ENCODE results near the gene GNRH2.
"Not testable (repeated sequence)": the region's sequence is repeated elsewhere in the genome, so short reads cannot be mapped to it uniquely, and the experiment has no call there.

The GNRH2 gene

GRCh38 chr20:3073251-3073643 is 29.8 kb downstream of the GNRH2 start:
- DNase-seq (ENCODE audit: low read depth): not testable (repeated sequence)

DNA sequence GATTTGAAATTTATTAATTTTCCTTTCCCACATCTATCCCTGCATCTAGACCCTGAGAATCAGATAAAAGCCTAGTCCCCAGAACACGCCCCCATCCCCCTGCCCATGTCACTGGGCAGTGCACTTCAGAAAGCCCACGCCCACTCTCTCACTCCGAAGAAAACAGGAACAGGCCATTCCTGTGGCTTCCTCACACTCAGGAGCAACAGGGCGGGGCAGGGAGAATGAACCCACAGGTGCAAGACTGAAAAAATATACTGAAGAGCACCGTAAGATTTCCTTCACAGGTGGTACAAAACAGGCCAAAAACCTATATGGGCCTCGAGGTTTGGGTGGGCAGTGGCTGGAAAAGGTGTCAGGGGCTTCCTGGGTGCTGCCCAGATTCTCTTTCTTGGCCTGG is 31.4 kb downstream of the GNRH2 start:
- no peak for DNase-seq (ENCODE audit: low read depth)

GRCh38 chr20:3075315-3075714 is 31.9 kb downstream of the GNRH2 start:
- not testable (repeated sequence) for DNase-seq (ENCODE audit: low read depth)

DNA sequence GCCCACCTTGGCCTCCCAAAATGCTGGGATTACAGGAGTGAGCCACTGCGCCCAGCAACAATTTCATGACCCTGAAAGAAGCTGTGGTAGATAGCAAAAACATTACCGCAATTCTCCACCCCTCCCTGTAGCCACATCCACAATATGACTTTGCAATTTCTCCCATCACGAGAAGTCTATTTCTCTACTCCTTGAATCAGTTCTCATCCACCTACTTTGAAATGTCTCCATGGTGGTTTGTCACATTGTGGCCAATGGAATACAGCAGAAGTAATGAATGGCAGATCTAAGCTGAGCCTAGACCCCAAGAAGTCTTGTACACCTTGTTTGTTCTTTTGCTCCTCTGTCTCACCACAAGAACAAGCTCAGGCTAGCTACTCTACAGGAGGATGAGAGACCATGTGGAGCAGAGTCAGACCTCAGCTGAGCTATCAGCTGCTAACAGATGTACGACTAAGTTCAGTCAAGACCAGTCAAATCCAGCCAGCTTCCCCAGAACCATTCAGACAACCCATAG is 34.3 kb downstream of the GNRH2 start:
- DNase-seq (ENCODE audit: low read depth): no peak

DNA sequence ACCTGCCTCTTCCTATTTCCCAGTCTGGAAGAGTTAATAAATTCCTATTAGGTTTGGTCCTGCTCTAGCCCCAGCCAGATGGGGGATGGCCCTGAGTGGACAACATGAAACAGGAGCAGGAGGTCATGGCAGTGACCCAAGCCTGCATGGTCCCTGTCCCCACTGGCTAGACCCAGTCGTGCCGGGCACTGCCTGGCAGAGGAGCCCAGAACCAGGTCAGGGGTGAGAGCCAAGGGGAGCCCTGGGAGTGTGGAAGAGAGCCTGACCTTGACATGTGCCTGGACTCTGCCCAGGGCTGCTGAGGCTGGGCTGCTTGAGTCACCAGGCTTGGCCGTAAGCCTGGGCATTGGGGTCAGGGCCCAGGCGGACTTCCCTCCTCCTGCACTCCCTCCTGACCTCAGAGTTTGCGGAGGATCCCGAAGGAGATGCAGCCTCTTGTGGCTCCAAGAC is 37.5 kb downstream of the GNRH2 start:
- DNase-seq (ENCODE audit: low read depth): no peak

- no peak for DNase-seq (ENCODE audit: low read depth)
Observed at GRCh38 chr20:3081641-3082040, 38.2 kb downstream of the GNRH2 start.

DNA sequence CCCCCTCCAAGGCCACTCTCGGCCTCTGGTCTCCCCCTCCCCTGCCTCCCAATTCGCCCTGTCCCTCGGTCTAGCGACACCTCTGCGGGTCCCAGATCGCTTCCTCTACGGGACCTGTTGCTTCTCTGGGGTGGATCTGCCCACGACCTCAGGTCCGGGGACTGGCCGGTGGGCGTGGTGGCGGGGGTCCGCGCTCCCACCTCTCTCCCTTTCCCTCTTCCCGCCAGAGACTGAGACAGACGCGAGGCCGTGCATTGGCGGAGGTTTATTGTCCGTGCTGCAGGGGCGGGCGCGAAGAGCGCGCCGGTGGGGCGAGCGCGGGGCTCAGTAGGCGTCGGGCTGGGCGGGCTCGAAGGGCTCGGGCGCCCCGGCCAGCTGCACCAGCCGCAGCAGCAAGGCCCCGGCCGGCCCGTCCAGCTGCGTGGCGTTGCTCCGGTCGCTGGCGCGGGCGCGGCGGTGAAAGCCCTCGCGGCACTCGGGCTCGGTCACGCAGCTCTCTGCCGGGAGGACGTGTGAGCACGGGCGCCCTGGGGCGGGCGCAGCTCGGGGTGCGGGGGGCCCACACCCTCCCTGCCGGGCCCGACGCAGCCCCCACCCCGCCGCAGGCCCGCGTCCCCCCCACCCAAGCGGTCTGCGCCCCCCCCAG is 39.0 kb downstream of the GNRH2 start:
- DNase-seq (ENCODE audit: low read depth): no peak

- DNase-seq (ENCODE audit: low read depth): no peak
Observed at GRCh38 chr20:3082955-3083952, 39.8 kb downstream of the GNRH2 start.

DNA sequence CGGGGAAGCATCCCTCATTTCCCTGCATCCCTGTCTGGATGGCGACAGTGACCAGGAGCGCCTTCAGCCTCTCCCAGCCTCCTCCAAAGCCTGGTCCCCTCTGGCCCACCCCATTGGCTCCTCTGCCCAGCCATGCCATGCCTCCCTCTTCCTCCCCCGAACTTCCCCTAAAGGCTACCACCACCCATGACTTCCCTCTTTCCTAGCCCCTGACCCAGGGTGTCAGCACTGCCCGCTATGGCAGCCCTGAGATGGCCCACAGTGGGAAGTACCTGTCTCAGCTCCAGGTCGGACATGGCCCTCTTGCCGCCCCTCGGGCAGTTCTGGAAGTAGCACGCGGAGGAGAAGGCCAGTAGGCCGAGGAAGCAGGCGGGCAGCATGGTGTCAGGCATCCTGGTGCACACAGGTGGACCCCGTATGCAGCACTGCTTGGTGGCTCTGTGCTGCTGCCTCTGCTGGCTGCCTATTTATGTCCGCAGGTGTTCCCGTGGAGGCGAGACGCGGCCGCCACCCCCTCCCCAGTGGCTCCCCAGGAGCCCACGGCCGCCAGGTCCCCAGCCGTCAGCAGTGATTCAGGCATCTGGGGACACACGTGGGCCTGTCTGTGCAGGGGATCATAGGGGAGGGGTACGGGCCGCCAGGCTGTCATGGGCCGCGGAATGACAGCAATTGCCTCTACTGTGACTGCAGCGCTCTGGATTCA is 41.0 kb downstream of the GNRH2 start, which contains the start of gene AVP:
Gene AVP, minus strand, starts transcription at position 442 of the 703 bp plus-strand sequence. Its CDS starts 50 bp downstream, at position 392.
- no peak for DNase-seq (ENCODE audit: low read depth)

- DNase-seq (ENCODE audit: low read depth): no peak
Observed at GRCh38 chr20:3084986-3085360, 41.6 kb downstream of the GNRH2 start.

- DNase-seq (ENCODE audit: low read depth): no peak
Observed at GRCh38 chr20:3085571-3086072, 42.2 kb downstream of the GNRH2 start.

- no peak for DNase-seq (ENCODE audit: low read depth)
Observed at GRCh38 chr20:3088031-3088430, 44.6 kb downstream of the GNRH2 start.

DNA sequence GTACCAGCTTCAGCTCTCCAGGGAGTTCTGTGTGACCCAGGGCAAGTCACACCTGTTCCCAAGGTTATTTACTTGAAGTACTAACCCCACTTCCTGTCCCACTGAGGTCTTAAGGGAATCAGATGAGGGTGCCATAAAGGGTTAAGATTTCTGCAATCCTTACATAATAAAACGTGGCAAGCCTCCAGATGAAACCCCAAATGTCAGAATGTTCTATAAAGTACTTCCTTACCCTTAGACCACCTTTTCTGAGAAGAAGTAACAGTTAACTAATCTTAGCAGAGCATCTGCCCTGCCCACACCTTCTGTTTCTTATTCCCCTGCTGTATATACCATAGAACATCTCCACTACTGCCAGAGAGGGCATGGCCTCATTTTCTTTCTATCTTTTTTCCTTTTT is 47.1 kb downstream of the GNRH2 start:
- DNase-seq (ENCODE audit: low read depth): no peak

DNA sequence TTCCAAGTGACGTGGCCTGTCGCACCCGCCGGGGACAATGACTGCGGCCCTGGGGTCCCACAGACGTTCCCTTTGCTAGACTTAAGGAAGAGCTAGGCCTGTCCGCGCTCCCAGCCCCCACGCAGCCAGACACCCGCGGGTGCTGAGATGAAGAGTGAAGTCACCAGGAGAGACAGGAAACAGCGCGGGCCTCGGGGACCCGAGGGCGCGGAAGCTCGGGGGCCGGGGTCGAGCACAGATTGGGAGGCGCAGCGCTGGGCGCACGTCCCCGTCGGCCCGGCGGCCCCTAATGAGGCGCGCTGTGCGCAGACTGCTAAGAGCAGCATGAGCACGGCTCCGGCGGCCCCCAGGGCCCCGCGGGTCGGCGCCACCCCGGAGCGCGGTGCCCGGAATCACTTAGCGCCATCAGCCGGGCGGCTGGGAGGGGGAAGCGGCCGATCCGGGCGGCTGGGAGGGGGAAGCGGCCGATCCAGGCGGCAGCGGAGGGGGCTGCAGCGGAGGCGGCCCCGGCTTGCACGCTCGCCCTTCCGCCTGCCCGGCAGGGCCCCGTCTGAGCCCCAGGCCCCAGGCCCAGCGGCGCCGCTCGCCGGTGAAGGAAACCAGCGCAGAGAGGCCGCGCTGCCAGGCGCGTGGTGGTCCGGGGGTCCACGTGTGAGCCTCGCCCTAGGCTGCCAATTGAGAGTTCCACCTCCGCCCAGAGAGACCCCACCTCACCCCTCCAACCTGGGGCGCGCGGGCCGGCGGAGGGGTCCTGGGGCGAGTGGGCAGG is 49.4 kb downstream of the GNRH2 start:
- peak; percentile 44 for DNase-seq (ENCODE audit: low read depth)

GRCh38 chr20:3093861-3094361 is 50.5 kb downstream of the GNRH2 start:
- peak; percentile 40 for DNase-seq (ENCODE audit: low read depth)

DNA sequence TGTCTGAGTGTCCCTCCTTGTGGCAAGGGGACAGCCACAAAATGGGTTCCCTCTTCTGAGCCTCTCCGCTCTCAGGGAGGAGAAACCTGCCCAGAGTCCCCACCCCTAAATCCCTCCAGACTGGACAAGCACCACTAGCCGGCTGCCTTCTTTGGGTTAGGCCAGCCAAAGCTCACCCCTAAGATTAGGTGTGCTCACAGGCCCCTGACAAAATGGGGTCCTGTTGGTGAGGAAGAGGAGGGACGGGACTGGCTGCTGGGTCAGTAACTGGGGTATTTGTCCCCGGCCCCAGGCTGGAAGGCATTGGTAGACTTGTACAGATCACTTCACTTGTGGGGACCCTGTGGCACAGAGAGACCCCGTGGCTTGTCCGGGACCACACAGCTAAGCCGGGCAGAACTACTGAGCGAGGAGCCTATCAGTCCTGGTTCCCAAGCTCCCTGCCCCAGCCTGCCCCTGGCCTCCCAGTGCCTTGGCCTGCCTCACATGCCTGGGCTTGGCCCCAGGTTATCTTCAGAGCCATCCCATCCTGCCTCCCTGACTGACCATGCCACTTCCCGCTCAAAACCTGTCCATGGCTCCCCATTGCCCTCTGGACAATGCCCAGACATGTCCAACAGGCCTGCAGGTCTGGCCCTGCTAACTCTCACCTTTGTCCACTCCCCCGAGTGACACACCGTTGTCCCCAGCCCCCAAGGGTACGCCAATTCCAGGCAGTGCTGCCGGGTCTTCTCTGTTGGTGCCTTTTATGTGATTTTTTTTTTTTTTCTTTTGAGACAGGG is 51.6 kb downstream of the GNRH2 start:
- no peak for DNase-seq (ENCODE audit: low read depth)

Data from T follicular helper cell (primary cell).